Frontal cortex (tissue), 4 donors: ENCODE measurements around the gene ANKFN1. TPM values are rescaled to one million over a fixed set of nuclear protein-coding genes. Genes with fewer than 3 reads are reported as not detected.

Experiments
- DNase-seq, 2 donors: peaks; one replicate each; pipeline ENCODE4 v3.0.0; 2012; ENCODE audit warnings: low spot score in 2 of 2
- FAIRE-seq: peaks from 2 replicates; lab custom pipeline; 2012; peaks lifted over from hg19 to GRCh38; lab: Jason Lieb, UNC
- total RNA-seq: library from RNA; depleted of rRNA; stranded (reverse); fragments of >200 nt; gene quantifications from one replicate; pipeline ENCODE4 v1.2.3, GENCODE V29; 2014
- donor health status: control.
- donor health status: control.
- donor health status: control.

Gene ANKFN1, protein sequence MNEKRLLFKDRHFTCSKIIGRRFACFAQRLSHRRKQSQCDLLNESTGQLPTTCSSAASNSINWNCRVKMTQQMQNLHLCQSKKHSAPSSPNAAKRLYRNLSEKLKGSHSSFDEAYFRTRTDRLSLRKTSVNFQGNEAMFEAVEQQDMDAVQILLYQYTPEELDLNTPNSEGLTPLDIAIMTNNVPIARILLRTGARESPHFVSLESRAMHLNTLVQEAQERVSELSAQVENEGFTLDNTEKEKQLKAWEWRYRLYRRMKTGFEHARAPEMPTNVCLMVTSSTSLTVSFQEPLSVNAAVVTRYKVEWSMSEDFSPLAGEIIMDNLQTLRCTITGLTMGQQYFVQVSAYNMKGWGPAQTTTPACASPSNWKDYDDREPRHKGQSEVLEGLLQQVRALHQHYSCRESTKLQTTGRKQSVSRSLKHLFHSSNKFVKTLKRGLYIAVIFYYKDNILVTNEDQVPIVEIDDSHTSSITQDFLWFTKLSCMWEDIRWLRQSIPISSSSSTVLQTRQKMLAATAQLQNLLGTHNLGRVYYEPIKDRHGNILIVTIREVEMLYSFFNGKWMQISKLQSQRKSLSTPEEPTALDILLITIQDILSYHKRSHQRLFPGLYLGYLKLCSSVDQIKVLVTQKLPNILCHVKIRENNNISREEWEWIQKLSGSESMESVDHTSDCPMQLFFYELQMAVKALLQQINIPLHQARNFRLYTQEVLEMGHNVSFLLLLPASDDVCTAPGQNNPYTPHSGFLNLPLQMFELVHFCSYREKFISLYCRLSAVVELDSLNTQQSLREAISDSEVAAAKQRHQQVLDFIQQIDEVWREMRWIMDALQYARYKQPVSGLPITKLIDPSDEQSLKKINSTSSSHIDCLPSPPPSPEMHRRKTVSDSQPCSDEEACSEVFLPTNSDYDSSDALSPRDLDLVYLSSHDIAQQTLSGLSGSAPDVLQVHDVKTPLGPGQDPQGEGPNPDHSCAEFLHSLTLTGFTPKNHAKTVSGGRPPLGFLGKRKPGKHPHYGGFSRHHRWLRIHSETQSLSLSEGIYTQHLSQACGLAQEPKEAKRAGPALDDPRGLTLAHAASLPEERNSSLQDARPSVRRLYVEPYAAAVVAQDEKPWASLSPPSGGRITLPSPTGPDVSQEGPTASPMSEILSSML
- 2.4 TPM for total RNA-seq

DNA sequence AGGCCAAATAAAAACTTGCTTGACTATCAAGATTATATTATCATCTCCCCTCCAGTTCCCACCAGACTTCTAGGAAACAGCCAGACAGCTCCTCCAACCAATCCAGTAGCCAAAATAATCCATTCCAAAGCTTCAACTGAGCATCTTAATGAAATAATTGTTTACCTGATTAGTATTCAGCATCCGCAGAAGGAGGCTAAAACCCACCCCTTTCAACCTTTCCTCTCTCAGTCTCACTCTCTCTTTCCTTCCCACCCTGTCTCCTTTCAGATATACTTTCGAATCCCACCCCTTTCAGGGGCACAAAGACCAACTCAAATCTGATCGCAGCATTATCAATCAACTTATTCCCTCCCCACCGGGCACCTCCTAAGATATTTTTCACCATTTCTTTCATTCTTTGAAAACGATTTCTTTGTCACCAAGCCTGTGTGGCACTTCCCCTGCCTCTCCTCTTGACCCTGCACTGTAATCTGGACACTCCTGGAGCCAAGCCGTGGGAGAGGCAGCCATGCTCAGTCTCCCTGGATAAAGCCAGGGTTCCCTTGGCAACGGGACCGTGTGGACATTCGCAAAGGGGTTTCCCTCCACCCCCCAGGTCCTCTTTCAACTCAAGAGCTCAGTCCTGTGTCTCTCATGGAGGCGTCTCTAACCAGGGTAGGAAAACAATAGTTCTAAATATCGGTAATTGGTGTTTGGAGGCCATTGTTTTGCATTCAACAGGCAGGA, at the start of gene ANKFN1:
Gene ANKFN1, plus strand, starts transcription at position 602 of the 729 bp plus-strand sequence. CDS start 59,193 bp downstream, outside the sequence.
- FAIRE-seq (no peak), DNase-seq (no peak)

DNA sequence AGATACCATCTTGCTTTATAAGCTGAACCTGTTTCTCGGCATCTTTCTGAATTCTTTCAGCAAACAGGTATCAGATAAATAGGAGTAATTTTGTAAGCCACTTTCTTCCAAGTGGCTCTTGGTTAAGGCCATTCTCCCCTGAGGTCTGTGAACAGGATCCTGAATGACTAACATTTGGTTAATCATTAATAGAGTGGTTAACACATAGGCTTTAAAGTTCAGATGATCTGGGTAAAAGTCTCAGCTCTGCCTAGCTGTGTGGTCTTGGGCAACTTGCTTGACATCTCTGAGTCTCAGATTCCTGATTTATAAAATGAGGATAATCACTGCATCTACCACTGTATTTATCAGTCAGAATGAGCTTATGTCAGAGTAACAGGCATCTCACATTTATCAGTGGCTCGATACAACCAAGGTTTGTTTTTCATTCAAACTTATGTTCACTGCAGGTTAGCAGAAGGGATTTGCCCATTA, 44.4 kb upstream of the ANKFN1 start:
- FAIRE-seq (no peak), DNase-seq (no peak)

DNA sequence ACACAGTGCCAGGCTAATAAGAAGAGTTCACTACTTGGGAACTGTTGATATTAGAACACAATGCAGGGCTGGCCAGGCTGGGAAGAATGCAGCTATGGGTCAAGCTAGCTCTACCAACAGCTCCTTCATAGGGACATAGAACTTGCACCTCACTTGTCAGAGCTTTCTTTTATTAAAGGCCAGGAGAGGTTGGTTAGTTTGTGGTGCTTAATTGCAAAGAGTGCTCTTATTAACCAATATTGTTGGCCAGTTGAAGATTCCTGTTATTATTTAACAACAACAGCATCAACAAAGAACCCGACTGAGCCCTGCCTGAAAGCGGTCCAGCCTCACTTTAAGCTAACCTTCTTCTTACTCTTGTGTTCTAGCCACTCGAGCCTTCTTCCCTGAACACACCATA, 43.4 kb upstream of the ANKFN1 start:
- FAIRE-seq (no peak), DNase-seq (no peak)

DNA sequence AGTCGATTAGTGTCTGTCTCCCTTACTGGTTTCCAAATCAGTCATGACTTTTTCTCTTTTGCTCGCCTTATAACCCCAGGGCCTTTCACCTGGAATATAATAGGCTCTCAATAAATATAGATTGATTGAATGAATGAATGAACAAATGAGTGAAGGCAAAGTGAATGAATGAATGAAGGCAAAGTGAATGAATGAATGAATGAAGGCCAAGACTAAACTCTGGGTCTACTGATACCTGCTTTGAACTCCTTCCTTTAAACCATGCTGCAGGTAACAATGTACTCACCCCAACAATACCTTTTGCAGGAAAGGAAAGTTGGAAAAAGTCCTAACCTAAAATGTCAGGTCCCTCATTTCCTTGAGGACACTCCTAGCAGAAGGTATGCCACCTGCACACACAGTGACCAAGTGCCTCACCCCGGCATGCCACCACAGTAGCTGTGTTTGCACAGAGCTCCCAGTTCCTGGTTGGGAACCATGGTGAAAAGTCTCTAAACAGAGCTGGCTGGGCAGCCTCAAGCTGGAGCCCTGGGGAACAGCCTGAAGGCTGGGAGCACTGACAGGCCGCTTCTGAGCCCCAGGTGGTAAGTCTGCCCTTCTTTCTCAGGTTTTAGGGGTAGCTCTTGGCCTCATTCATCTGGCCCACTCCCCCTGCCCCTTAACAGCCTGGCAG, 42.7 kb upstream of the ANKFN1 start:
- DNase-seq (no peak), FAIRE-seq (no peak)

DNA sequence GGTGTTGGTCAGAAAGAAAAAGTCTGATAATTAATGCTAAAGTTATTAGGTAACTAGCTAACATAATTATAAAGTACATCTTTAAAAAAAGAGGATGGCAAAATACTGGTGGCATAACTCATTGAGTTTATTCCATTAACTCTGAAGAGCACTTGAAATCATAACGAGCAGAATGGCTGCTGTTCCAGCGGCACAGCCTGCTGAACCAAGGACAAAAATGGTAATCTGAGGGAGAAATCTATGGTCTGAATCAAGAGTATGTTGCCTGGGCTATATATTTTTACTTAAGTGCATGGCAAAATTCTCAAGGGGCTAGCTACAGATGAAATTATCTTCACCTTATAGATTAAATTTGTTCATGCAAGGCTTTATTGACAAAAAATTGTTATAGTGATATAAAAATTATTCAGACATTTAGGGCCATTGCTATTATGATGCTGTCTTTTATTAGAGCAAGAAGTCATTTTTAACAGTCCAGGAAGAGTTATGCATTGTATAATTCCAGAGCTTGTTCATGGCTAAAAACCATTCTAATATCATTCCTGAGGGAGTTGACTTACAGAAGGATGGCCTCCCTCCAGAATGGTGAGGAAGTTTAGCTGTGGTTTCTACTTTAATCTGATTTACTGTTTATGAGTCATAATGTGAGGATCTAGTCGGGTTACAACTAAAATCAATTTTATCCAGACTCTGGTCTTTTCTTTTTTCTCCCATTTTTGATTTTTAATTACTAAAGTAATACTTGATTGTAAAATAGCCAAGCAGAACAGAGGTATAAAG, 41.4 kb upstream of the ANKFN1 start:
- no peak for FAIRE-seq

DNA sequence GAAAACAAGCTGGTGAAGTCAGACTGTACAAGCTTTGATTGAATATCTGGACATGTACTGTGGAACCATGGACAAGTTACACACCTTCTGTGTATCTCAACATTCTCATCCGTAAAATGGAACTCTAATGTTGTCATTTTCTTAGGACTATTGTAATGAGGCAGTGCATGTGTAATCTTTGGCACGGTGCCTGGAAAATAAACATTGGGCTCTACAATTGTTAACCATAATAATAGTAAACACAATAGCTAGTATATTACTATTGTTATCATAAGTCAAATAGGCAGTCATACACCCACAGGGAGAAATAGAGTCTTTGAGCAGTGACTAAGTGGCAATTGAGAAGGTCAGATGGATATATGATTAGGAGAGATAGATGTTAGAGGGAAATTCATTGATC, 39.8 kb upstream of the ANKFN1 start:
- FAIRE-seq (no peak), DNase-seq (no peak)

More for the DNA sequence above, 41.4 kb upstream of the ANKFN1 start:
- DNase-seq: no peak

DNA sequence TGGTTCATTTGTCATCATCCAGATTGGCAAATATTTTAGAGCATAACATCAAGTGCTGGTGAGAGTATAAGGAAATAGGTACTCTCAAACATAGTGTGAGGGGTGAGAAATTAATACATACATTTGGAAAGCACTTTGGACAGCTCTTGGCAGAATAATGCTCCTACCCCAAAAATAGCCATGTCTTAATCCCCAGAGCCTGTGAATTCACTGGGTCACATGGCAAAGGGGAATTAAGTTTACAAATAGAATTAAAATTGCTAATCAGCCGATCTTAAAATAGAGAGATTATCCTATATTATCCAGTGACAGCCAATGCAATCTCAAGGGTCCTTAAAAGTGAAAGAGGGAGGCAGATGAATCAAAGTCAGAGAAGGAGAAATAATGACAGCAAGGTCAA, 38.8 kb upstream of the ANKFN1 start:
- FAIRE-seq (no peak), DNase-seq (no peak)

DNA sequence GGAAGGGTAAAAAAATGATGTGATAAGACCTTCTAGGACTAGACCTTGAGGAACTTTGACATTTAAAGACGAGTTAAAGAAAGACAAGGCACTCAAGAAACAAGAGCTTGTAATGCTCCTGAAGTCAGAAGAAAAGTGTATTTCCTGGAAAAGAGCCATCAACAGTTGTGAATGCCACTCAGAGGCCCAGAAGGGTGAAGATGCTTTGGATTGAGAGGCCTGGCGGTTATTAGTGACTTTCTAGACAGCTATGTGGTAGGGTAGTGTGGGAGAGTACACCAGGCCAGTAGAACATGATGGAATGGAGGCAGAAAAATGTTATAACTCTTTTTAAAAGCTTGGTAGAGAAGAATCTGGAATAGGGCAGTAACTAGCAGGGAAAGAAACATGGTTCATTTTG, 34.1 kb upstream of the ANKFN1 start:
- no peak for DNase-seq
- FAIRE-seq: no peak

DNA sequence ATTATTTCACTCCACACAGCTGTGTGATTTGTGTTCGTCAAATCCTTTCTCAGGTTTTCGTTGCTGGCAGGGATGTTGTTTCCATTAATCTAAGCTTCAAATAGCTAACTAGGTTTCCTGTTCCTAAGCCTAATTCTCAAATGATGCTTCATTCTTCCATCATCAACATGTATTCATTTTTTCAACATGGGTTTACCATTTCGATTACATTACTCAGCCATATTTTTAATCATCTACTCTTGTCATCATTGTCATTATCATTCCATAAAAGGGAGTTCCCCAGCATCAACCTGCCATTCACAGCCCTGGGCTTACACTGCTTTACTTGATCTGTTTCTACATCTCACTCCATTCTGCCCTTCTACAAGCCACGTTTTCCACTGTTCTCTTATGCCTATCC, 33.3 kb upstream of the ANKFN1 start:
- DNase-seq (no peak), FAIRE-seq (no peak)

DNA sequence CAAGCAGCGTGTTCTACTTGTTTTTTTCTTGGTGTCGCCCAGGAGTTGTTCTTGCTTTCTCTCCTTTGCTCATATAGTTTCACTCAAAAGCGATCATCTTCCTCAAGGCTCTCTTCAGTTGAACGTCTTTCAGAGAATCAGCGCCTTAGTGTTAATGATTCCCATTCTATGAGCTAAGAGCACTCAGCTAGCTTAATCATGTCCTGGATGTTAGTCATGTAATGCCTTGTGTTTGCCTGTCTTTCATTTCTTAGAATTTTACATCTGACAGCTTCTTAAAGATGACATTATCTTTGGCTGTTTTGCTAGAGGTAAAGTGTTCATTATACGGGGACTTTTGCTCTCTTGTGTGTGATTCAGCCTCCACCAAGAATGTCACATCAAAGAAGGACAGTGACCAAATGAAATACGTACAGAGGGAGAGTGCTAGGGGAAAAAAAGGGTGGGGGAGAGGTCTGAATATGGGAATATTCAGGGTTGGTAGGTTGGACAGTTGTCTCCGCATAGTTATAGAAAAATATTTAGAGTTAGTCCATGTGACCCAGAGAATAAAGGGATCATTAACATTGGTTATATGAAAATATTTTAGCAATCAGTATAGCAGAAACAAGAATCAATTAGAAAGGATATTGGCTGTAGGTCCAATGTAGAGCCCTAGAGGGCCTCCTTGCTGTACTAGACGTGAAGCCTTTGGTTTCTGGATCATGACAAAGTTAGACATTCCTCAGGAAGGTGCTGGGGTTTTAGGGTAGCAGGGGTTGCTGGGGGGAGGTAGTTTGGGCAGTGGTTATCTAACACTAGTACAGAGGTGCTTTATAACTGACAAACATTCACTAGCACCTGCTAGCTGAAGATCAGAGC, 31.9 kb upstream of the ANKFN1 start:
- no peak for DNase-seq
- no peak for FAIRE-seq

DNA sequence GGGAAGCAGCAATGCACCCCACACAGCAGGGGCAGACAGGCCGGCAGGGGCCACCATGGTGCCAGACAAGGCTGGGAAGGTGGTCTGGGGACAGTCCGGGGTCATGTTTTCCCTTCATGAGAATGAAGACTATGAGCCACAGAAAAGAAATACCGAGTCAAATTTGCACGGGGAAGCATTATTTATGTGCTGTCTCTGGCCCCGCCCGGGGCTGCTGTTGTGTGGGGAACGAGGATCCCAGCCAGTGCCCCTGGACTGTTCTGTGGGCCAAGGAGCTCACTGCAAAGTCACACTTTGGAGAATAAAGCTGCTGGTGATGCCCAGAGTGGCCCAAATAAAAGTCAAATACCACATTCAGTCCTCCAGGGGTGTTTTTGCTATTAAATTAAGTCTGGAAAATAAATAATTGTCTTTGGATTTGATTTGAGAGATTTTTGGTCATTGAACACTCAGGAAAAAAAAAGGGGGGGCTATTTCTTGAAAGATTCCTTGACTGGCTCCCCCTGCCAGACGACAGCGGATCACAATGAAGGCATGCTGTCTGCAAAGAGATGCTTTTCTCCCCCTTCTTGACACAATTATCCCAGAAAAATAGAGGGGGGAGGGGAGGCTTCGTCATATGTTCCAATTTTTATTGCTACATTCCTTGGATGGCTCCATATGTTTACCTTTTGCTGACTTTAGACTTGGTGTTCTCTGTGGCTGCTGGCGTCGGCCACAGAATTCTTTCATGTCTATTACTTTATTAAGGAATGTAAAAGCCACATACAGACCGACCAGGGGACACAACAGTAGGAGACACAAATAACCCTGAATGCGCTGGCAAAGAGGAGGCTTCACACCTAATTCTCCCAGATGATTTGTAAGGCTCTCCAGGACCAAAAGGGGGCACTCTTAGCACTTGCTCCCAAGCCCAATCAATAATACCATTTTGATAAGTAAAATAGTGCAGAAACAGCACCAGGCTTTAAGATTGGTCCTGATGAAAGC, 27.1 kb upstream of the ANKFN1 start:
- DNase-seq (no peak), FAIRE-seq (no peak)

DNA sequence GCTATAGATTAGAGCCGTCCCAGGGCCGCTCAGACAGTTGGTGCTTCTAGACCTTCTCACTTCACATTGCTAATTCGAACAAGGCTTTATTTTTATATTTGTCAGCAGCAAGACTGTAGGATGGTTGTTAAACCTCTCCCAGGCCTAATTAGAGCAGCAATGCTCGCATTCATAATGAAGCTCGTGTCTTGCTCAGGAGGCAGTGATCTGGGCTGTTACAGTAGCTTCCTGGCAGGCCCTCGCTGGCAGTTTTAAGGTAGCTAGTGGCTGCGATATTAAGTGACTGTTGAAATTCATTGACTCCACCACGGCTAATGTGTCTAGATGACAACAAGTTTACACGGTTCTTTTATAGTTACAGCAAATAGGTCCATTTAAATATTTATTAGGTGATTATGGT, 23.2 kb upstream of the ANKFN1 start:
- DNase-seq: no peak
- no peak for FAIRE-seq

DNA sequence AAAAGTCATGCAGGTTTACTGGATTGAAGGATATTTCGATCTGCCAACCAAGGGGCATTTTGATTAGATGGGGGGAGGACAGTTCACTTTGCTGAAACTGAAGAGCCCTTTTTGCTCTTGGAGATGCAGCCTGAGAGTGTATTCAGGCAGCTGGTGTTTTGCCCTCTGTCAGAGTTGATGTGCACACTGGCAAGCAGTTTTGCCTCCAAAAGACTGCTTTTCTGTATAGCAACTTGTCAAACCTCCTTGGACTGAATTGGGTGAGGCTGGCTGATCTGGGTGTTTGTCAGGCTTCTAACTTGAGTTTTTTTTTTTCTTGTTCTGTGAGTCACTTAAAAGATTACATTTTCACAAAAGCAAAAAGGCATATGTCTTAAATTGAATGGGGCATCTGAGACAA, 22.6 kb upstream of the ANKFN1 start:
- DNase-seq (no peak), FAIRE-seq (no peak)

DNA sequence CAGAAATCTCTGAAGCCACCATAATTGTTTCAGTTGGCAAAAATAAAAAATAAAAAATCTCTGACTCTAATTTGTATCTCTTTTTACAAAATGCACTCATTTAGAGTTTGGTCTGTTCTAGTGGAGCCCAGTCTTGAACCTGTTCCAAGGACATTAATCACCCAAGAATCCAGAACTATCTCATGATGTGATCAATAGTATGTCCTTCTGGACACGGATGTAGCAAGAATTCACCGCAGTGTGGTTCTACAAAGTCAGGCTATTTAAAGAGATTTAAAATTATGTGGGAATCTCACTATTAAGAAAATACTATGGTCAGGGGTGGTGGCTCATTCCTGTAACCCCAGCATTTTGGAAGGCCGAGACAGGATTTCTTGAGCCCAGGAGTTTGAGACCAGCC, 21.8 kb upstream of the ANKFN1 start:
- DNase-seq (no peak), FAIRE-seq (no peak)

DNA sequence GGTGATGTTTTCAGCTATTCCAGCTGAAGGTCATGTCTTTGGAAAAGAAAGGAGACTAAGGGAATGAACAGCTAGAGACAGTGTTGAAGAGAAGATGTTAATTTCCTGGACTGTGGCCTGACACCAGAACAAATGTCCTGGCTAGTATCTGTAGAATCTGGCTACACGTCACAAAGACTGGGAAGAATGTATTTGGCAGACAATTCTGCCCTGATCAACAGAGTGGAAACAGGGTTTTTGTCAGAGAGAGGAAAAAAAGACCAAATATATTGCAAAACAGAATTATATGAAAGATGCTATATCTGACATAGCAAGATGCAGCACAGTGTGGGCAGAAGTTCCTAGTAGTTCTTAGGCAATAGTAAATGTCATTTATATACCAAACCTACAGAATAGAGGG, 17.0 kb upstream of the ANKFN1 start:
- FAIRE-seq: no peak

DNA sequence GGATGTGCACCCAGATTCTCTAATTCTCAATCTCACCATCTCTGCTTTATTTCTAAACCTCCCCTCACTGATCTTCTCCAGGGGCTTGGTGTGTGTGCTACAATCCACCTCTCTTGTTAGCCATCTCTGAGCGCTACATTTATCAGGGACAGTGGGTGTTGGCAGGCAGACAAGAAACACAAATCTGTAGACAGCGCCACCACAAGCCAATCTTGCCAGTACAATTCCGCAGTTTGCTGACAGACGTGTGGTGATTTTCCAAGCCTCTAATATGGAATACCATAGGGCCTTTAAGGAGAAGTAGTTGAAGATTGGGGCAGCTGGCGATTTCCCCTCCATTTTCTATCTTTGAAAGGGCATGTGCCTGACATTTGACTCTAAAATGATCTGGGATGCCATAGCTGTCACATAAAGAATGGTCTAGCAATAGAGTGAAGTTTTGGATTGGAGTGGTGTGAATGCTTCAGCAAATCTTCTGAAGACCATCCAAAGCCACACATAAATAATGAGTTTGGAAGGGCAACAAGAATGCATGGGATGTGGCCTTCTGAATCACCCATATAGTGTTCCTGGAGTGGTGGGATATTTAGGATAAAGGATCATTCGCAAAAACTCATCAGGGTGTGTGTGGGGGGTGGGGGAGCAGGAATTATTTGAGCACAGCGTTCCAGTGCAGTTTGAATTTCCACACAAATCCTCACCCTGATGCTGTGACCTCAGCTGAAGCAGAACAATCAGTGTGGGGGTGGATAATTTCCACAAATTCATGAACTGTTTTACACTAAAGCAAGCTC, 12.0 kb upstream of the ANKFN1 start:
- DNase-seq (no peak), FAIRE-seq (no peak)

More for the DNA sequence above, 17.0 kb upstream of the ANKFN1 start:
- DNase-seq: no peak
